ENCODE measurements around the gene PPP1R7. TPM values are rescaled to one million over a fixed set of nuclear protein-coding genes. Genes with fewer than 3 reads are reported as not detected.

Gene PPP1R7
- total RNA-seq, 2 experiments from 2014 or later, result 91.2 to 93.8 TPM

DNA sequence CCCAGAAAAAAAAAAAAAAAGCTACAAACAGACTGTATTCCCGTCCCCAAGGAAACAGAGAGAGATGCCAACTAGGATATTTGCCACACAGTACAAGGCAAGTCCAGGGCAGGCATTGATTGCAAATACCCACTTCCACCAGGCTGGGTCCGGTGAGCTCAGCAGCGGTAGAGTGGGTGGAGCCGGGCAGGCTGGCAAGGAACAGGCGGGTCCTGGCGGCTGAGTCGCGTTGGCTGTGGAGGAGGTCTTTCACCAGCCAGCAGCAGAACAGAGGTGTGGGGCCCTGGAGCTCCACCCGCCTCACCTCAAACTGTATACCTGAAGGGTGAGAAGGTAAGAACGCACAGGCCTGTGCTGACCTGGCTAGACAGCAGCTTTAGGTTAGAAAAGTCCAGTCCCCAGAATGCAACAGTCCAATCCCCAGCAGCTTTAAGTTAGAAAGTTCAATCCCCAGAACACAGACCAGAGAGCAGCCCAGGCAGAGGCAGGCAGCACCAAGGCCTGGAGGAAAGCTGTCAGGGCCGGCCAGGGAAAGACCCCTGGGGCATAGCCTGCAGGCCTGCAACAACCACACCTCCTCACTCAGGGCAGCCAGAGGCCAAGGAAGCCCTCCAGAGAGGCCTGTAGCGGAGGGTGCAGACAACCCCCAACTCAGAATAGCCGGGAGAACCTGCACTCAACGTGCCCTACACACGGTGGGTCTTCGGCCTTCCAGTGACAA, 26.3 kb upstream of the PPP1R7 start:
- Mint-ChIP-seq H3K4me3 (peak overlapping the region; percentile 47), H3K9me3 (peaks cover 6% of the 10 kb centered on the region), H3K36me3 (ENCODE audit: low read depth) (peaks cover 42% of the 10 kb centered on the region), H3K27ac (no peak overlapping the region), H3K4me1 (ENCODE audit: low read depth) (peaks cover 39% of the 10 kb centered on the region), H3K27me3 (ENCODE audit: low read depth) (no peaks in the 10 kb centered on the region)
- no peak for DNase-seq
- CTCF ChIA-PET, result interaction anchor here (1.1 to 1.2 kb wide), 2 partner anchors 18 to 45 kb away, joined by 3 to 4 read pairs; no protein-coding TSS in a partner anchor
- intact Hi-C loops (cut with micrococcal nuclease), result no loop called here

DNA sequence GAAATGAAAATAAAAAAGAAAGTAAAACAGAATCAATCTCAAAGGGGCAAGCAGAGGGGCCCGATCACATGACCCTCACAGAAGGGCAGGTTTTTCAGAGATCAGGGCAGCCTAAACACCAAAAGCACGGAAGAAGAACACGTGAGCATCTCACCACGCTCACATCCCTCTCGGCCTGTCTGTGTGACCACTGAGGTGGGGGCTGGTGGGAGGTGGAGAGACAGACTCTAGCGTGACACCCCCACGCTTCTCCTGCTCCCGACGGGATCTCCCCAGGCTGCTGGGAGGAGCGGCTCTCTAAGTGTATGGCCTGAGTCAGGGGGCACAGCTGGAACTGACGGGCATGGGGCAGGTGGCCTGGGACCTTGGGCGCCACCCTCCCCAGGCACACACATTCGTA, 24.6 kb upstream of the PPP1R7 start:
- peaks cover 40% of the 10 kb centered on the region for H3K36me3 Mint-ChIP-seq (ENCODE audit: low read depth)
- peaks cover 38% of the 10 kb centered on the region for H3K4me1 Mint-ChIP-seq (ENCODE audit: low read depth)
- no peaks in the 10 kb centered on the region for H3K27me3 Mint-ChIP-seq (ENCODE audit: low read depth)
- intact Hi-C loops (cut with micrococcal nuclease), result loop anchor here (2.0 kb wide), 1 partner anchor 23 kb away; the partner anchor contains the start of gene MTERF4
- no peak for DNase-seq
- no peak overlapping the region for H3K4me3 Mint-ChIP-seq
- H3K27ac Mint-ChIP-seq, result no peak overlapping the region
- CTCF ChIA-PET, result no interaction called here
- H3K9me3 Mint-ChIP-seq, result peaks cover 3% of the 10 kb centered on the region

DNA sequence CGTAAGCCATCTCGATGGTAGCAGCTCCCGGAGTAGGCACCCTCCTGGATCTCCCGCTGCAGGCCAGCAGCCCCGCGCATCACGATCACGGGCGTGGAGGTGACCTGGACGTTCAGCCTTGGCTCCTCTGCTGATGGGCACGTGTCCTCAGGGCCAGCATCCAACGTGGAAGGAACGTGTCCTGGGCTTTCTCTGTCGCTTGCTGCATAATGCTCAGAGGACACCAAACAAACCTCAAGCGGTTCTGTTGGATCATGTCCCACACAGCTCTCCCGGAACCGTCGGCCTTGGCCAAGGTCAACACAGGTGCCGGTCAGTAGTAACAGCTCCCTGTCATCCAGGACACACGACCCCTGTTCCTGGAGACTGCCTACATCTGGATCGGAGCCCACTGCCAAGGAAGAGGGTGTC, 24.1 kb upstream of the PPP1R7 start:
- intact Hi-C loops (cut with micrococcal nuclease), result loop anchor here (2.0 kb wide), 1 partner anchor 23 kb away; the partner anchor contains the start of gene MTERF4
- no peak for DNase-seq
- CTCF ChIA-PET, result no interaction called here
- Mint-ChIP-seq H3K9me3 (no peaks in the 10 kb centered on the region), H3K4me3 (no peak overlapping the region), H3K27ac (no peak overlapping the region), H3K27me3 (ENCODE audit: low read depth) (no peaks in the 10 kb centered on the region), H3K4me1 (ENCODE audit: low read depth) (peaks cover 34% of the 10 kb centered on the region), H3K36me3 (ENCODE audit: low read depth) (peaks cover 37% of the 10 kb centered on the region)

DNA sequence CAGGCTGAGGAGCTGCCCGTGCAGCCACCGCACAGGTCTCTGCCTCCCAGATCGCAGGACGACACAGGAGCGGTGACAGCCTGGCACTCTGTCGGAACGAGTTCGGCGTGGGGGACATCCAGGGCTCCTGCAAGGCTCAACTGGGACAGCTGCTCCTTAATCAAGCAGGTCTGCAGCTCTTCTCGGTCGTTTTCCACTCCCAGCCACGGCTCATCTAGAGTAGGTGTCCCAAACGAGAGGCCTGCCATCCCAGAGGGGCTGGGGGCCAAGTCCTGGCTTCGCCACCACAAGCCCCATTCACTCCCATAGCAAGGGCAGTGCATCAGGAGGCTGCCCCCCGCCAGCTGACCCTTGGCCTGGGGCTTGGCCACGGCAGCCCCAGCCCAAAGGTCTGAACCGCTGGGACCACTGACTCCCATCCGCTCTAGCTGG, 23.5 kb upstream of the PPP1R7 start:
- H3K27ac Mint-ChIP-seq, result peak overlapping the region; percentile 97
- intact Hi-C loops (cut with micrococcal nuclease), result loop anchor here (1.0 to 2.0 kb wide), 2 partner anchors 23 to 24 kb away; partner anchors contain the start of genes MTERF4 and PASK
- CTCF ChIA-PET, result no interaction called here
- H3K36me3 Mint-ChIP-seq (ENCODE audit: low read depth), result peaks cover 34% of the 10 kb centered on the region
- H3K9me3 Mint-ChIP-seq, result no peaks in the 10 kb centered on the region
- no peak overlapping the region for H3K4me3 Mint-ChIP-seq
- H3K27me3 Mint-ChIP-seq (ENCODE audit: low read depth), result no peaks in the 10 kb centered on the region
- H3K4me1 Mint-ChIP-seq (ENCODE audit: low read depth), result peaks cover 30% of the 10 kb centered on the region
- DNase-seq, result no peak

DNA sequence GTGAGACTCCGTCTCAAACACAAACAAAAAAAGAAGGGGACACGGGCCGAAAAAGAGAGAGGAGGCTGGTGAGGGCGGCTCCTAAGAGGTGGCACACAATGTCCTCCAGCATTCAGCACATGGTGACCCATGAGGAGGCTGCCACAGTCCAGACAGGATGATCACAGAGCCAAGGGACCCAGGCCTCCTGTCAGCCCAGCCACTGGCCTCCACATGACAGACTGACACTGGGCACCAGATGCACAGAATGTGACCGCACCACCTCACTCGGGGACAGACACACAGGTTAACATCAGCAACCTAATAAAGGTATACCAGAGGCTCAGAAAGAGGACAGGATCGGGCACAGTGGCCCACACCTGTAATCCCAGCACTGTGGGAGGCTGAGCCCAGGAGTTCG, 22.0 kb upstream of the PPP1R7 start:
- intact Hi-C loops (cut with micrococcal nuclease), result no loop called here
- Mint-ChIP-seq H3K9me3 (no peaks in the 10 kb centered on the region), H3K36me3 (ENCODE audit: low read depth) (peaks cover 37% of the 10 kb centered on the region), H3K27ac (peak overlapping the region; percentile 97), H3K27me3 (ENCODE audit: low read depth) (no peaks in the 10 kb centered on the region), H3K4me1 (ENCODE audit: low read depth) (peaks cover 30% of the 10 kb centered on the region), H3K4me3 (peak overlapping the region; percentile 19)
- CTCF ChIA-PET, result interaction anchor here (0.7 kb wide), 1 partner anchor 1828 kb away, joined by 3 read pairs; no protein-coding TSS in a partner anchor
- no peak for DNase-seq

DNA sequence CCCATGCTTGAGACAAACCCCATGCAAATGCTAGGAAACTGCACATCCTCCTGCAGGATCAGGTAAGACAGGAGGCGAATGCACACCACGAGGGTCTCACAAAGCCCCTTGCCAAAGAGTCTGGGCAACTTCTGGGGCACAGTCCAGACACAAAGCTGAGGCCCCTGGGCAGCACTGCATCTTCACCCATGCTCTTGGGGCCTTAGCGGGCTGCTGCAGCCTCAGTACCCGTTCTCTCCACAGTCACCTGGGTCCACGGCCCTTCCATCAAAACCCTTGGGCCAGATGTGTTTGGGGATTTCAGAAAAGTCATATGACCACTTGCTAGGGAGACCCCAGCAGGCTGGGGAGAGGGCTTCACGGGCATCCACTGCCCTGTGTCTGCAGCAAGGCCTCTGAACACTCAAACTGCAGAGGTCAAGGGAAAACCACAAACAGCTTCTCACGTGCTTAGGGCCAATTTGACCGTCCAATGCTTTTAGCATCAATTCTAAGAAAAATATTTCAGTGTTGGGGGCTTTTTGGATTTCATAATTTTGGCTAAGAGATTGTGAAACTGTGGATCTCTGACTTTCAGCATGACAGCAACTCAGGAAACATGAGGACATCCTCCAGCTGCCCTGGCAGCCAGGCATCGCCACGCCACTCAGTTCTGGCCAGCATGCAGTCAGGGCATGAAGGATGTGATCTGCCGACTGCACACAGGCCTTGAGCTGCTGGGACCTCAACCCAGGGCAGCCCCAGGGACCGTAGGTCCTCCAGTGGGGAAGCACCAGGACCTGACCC, 21.0 kb upstream of the PPP1R7 start:
- H3K27me3 Mint-ChIP-seq (ENCODE audit: low read depth), result no peaks in the 10 kb centered on the region
- no peak for DNase-seq
- H3K36me3 Mint-ChIP-seq (ENCODE audit: low read depth), result peaks cover 34% of the 10 kb centered on the region
- CTCF ChIA-PET, result no interaction called here
- intact Hi-C loops (cut with micrococcal nuclease), result no loop called here
- peaks cover 26% of the 10 kb centered on the region for H3K4me1 Mint-ChIP-seq (ENCODE audit: low read depth)
- no peaks in the 10 kb centered on the region for H3K9me3 Mint-ChIP-seq
- no peak overlapping the region for H3K4me3 Mint-ChIP-seq
- peak overlapping the region; percentile 97 for H3K27ac Mint-ChIP-seq

DNA sequence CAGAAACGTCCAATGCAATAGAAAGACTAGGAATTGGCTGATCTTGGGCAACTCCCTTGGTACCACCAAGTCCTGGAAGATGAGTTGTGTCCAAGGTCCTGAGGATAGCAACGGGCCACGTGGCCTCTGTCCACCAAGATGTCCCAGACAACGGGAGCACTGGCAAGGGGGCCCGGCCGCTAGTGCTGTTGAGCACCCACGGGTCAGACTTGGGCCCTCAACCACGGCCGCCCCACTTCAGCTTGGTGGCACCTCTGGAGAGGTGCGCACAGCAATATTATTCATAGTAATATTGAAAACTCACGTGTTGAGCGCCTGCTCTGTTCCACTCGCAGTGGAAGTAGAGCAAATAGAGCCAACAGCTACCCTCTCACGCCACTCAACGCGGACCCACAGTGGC, 20.0 kb upstream of the PPP1R7 start:
- peaks cover 36% of the 10 kb centered on the region for H3K36me3 Mint-ChIP-seq (ENCODE audit: low read depth)
- no peak overlapping the region for H3K27ac Mint-ChIP-seq
- H3K9me3 Mint-ChIP-seq, result no peaks in the 10 kb centered on the region
- H3K4me1 Mint-ChIP-seq (ENCODE audit: low read depth), result peaks cover 26% of the 10 kb centered on the region
- CTCF ChIA-PET, result no interaction called here
- H3K27me3 Mint-ChIP-seq (ENCODE audit: low read depth), result no peaks in the 10 kb centered on the region
- H3K4me3 Mint-ChIP-seq, result no peak overlapping the region
- no peak for DNase-seq
- intact Hi-C loops (cut with micrococcal nuclease), result no loop called here

DNA sequence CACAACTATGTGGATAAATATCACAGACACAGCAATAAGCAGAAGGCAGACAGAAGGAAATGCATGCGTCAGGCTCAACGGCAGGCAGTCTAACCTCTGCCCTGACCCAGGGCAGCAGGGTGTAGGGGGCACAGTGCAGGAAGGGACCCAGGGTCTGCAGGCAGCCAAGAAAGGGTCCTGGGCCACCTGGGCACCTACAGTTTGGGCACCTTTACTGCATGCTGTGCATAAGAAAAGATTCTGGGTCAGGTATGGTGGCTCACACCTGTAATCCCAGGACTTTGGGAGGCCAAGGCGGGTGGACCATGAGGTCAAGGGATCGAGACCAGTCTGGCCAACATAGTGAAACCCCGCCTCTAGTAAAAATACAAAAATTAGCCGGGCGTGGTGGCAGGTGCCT, 18.7 kb upstream of the PPP1R7 start:
- no peak for DNase-seq
- Mint-ChIP-seq H3K4me3 (no peak overlapping the region), H3K27me3 (ENCODE audit: low read depth) (no peaks in the 10 kb centered on the region), H3K36me3 (ENCODE audit: low read depth) (peaks cover 38% of the 10 kb centered on the region), H3K9me3 (no peaks in the 10 kb centered on the region), H3K4me1 (ENCODE audit: low read depth) (peaks cover 24% of the 10 kb centered on the region), H3K27ac (no peak overlapping the region)
- CTCF ChIA-PET, result no interaction called here
- intact Hi-C loops (cut with micrococcal nuclease), result no loop called here

DNA sequence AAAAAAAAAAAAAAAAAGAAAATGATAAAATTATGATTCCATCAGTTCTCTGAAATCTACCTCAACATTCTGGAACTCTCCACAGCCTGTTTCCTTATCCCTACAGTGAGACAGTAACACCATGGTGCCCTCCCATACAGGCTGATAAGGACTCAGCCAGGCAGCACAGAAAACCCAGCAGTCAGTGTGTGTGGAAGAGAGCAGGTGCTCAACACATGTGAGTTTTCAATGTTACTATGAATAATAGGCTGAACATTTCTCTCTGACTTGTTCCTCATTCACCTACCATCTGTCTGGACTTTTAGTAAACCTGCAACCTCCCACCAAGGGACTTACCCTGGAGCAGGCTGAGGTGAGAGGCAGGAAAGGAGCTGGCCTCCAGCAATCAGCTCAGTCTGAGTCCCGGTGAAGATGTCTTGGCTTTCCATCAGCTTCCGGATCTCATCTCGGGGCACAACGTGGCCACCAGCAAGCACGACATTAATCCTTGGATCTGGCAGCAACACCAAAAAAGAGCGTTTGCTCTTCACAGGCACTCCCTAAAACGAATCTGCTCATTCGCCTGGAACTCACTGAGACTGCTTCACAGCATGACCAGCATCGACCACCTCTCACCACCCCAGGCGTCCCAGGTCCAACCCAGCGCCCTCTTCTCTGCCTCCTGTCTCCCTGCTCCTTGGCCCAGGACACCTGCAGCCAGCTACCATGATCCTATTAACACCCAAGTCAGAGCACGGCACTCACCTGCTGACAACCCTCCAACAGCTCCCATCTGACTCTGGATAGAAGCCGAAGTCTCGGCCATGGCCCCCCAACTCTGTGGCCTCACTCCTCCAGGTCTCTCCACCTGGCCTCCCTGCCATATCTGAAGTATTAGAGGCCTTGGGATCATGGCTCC, 17.5 kb upstream of the PPP1R7 start:
- CTCF ChIA-PET, result no interaction called here
- Mint-ChIP-seq H3K27ac (no peak overlapping the region), H3K4me3 (no peak overlapping the region), H3K27me3 (ENCODE audit: low read depth) (no peaks in the 10 kb centered on the region), H3K36me3 (ENCODE audit: low read depth) (peaks cover 33% of the 10 kb centered on the region), H3K9me3 (no peaks in the 10 kb centered on the region), H3K4me1 (ENCODE audit: low read depth) (peaks cover 15% of the 10 kb centered on the region)
- intact Hi-C loops (cut with micrococcal nuclease), result no loop called here
- no peak for DNase-seq

DNA sequence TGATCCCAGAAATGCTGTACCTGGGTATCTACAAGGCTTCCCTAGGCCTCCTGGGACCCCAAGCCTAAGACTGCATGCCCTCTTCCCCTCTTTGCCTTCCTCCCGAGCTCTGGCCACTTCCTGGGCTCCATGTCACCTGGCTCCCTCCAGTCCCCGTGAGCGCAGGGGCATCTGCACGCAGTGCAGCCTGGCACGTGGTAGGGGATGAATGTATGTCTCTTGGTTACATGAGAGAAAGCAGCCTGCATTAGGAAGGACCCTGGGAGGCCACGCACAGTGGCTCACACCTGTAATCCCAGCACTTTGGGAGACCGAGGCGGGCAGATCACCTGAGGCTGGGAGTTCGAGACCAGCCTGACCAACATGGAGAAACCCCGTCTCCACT, 16.8 kb upstream of the PPP1R7 start:
- Mint-ChIP-seq H3K27me3 (ENCODE audit: low read depth) (no peaks in the 10 kb centered on the region), H3K9me3 (no peaks in the 10 kb centered on the region), H3K36me3 (ENCODE audit: low read depth) (peaks cover 27% of the 10 kb centered on the region), H3K4me1 (ENCODE audit: low read depth) (peaks cover 9% of the 10 kb centered on the region), H3K27ac (no peak overlapping the region), H3K4me3 (no peak overlapping the region)
- intact Hi-C loops (cut with micrococcal nuclease), result no loop called here
- CTCF ChIA-PET, result no interaction called here
- DNase-seq, result no peak

DNA sequence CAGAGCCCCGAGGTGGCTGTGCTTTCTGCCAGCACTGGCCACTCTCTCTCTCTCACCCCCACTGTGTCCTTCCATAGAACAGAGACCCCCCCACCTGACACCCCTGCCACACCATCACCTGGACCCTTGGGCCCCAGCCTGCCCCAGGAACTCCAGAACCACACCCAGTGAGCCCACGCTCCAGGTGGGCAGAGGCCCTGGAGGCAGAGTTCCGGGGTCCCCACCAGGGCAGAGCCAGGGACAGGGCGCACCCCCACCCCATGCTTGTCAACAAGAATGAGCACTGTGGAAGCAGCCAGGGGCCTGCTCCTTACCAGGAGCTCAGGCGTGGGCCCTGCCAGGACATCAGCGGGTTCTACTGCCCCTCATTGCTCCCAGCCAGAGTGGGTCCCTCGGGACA, 15.6 kb upstream of the PPP1R7 start:
- Mint-ChIP-seq H3K4me3 (no peak overlapping the region), H3K27me3 (ENCODE audit: low read depth) (no peaks in the 10 kb centered on the region), H3K4me1 (ENCODE audit: low read depth) (no peaks in the 10 kb centered on the region), H3K27ac (no peak overlapping the region), H3K36me3 (ENCODE audit: low read depth) (peaks cover 25% of the 10 kb centered on the region), H3K9me3 (no peaks in the 10 kb centered on the region)
- CTCF ChIA-PET, result interaction anchor here (1.8 kb wide), 1 partner anchor 56 kb away, joined by 4 read pairs; no protein-coding TSS in a partner anchor
- intact Hi-C loops (cut with micrococcal nuclease), result no loop called here
- no peak for DNase-seq

DNA sequence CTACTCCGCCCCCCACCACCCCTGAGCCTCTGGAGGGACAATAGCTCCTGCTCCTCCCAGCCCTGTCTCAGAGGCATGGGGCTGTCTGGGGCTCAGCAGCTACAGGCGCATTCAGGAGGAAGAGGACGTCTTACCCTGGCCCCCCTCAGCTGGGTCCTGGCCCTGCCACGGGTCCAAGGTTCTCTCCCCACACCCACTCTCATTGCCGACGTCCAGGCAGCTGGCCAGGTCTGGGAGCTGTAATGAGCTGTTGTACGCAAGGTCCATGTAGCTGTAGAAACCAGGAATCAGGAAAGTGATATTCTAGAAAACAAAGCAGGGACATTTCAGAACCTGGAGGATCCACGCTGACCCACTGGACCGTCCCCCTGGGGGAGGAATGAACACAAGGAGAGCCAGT, 14.5 kb upstream of the PPP1R7 start:
- CTCF ChIA-PET, result interaction anchor here (1.8 kb wide), 1 partner anchor 57 kb away, joined by 4 read pairs; no protein-coding TSS in a partner anchor
- H3K27ac Mint-ChIP-seq, result no peak overlapping the region
- peaks cover 25% of the 10 kb centered on the region for H3K36me3 Mint-ChIP-seq (ENCODE audit: low read depth)
- H3K4me3 Mint-ChIP-seq, result no peak overlapping the region
- no peaks in the 10 kb centered on the region for H3K9me3 Mint-ChIP-seq
- H3K27me3 Mint-ChIP-seq (ENCODE audit: low read depth), result no peaks in the 10 kb centered on the region
- no peak for DNase-seq
- no peaks in the 10 kb centered on the region for H3K4me1 Mint-ChIP-seq (ENCODE audit: low read depth)
- intact Hi-C loops (cut with micrococcal nuclease), result no loop called here
